GM23248 (cell line): Measurements from ENCODE around the gene PPP2R2B.

Experiments used
- EZH2 ChIP-seq: fragments of 200-600 bp; sonication (generic); IDR thresholded peaks from 2 replicates; pipeline ENCODE4 v1.6.1; 2018; ENCODE audit warnings: antibody characterized with exemption, mild to moderate bottlenecking; ENCODE audit not compliant: insufficient read depth, poor library complexity, severe bottlenecking
- EZH2phosphoT487 ChIP-seq: fragments of 200-600 bp; sonication (generic); IDR thresholded peaks from 2 replicates; pipeline ENCODE4 v1.6.1; 2018; ENCODE audit warnings: antibody characterized with exemption, moderate library complexity, mild to moderate bottlenecking, low read depth; ENCODE audit not compliant: insufficient read depth

DNA sequence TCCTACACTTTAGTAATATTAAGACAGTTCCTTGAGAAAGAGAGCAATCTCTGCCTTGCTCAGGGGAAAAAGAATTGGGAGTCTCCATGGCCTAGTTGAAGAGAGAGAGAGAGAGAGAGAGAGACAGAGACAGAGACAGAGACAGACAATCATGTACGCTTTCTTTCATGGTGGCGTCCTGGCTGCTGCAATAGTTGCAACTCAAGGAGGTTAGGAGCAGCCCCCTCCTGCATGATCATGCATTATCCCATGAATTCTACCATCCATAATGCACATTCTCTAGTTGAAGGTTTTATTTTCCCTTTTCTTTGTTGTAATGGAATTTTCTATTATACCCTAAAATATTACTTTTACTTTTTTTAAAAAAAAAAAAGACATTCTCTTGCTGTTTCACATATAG, 50.7 kb downstream of the PPP2R2B start:
- no peak for TF ChIP-seq EZH2phosphoT487
- TF ChIP-seq EZH2: no peak
